CD4-positive, alpha-beta T cell (primary cell): Measurements from ENCODE around the gene MAPK1IP1L. TPM values are rescaled to one million over a fixed set of nuclear protein-coding genes. Genes with fewer than 3 reads are reported as not detected.

Experiments used
- ATAC-seq: fragments of 200-7000 bp; cut with Tn5 transposase; one replicate; pipeline ENCODE4 v1.10.0; 2022; ENCODE audit warnings: mild to moderate bottlenecking; ENCODE audit not compliant: poor library complexity
- CTCF ChIA-PET: fragments of 350-600 bp; sonication (Branson Sonifier 250); formaldehyde crosslinking; loops from one replicate; lab custom pipeline; 2021; ENCODE audit warnings: antibody characterized with exemption, inconsistent platforms; lab: Charles Lee
- POLR2A ChIA-PET: fragments of 350-600 bp; sonication (Branson Sonifier 250); formaldehyde crosslinking; loops from one replicate; lab custom pipeline; 2021; ENCODE audit warnings: antibody characterized with exemption, inconsistent platforms; lab: Charles Lee
- DNase-seq, 14 experiments: peaks; one replicate each; pipeline ENCODE4 v3.0.0-alpha.2; 2013 to 2020; ENCODE audit warnings: mixed read lengths in 2 of 14
- H3K27ac ChIP-seq, 2 donors: one replicate each; pipeline versions ENCODE4 v1.5.1 to v1.7.0; 2013; ENCODE audit warnings: low read length in 2 of 2, low read depth in 1 of 2, mild to moderate bottlenecking in 1 of 2
- H3K27me3 ChIP-seq, 2 experiments: 1 replicate in 1 of 2; 2 replicates in 1 of 2; pipeline versions ENCODE4 v1.6.1 to v1.7.0; 2013; ENCODE audit warnings: low read length in 2 of 2, control low read depth in 1 of 2, mild to moderate bottlenecking in 1 of 2, moderate library complexity in 1 of 2; ENCODE audit not compliant: insufficient read depth in 2 of 2, control insufficient read depth in 1 of 2
- H3K36me3 ChIP-seq: one replicate; pipeline ENCODE4 v1.6.1; 2013; ENCODE audit warnings: low read length, control low read depth; ENCODE audit not compliant: insufficient read depth
- H3K4me1 ChIP-seq: one replicate; pipeline ENCODE4 v1.6.1; 2013; ENCODE audit warnings: low read length, control low read depth; ENCODE audit not compliant: insufficient read depth
- H3K4me3 ChIP-seq: one replicate; pipeline ENCODE4 v1.5.1; 2013; ENCODE audit warnings: mild to moderate bottlenecking, low read length, moderate library complexity
- H3K9me3 ChIP-seq, 2 experiments: 1 replicate in 1 of 2; 2 replicates in 1 of 2; pipeline versions ENCODE4 v1.6.1 to v1.7.0; 2013; ENCODE audit warnings: low read length in 2 of 2, mild to moderate bottlenecking in 2 of 2, control low read depth in 1 of 2, moderate library complexity in 1 of 2; ENCODE audit not compliant: control insufficient read depth in 1 of 2, insufficient read depth in 1 of 2
- H3K27ac Mint-ChIP-seq: one replicate; pipeline ENCODE4 v1.8.0; 2020; ENCODE audit warnings: mixed read lengths
- H3K27me3 Mint-ChIP-seq: one replicate; pipeline ENCODE4 v1.8.0; 2021; ENCODE audit warnings: mixed read lengths
- H3K36me3 Mint-ChIP-seq: one replicate; pipeline ENCODE4 v1.8.0; 2021; ENCODE audit warnings: low read depth, mixed read lengths
- H3K4me1 Mint-ChIP-seq: one replicate; pipeline ENCODE4 v1.8.0; 2021; ENCODE audit warnings: low read depth, mixed read lengths
- H3K4me3 Mint-ChIP-seq: one replicate; pipeline ENCODE4 v1.8.0; 2020; ENCODE audit warnings: mild to moderate bottlenecking, mixed read lengths
- H3K9me3 Mint-ChIP-seq: one replicate; pipeline ENCODE4 v1.8.0; 2020; ENCODE audit warnings: mixed read lengths
- intact Hi-C, 2 experiments: fragments of 100-400 bp; cut with DNase I in 1 of 2; cut with micrococcal nuclease in 1 of 2; formaldehyde crosslinking; loops; one replicate each; pipeline versions ENCODE4 v1.15.1 to v1.9.0; 2023 to 2025; cut with DNase I, micrococcal nuclease
- total RNA-seq, 174 experiments: library from RNA in 2 of 174; stranded (reverse) in 2 of 174; gene quantifications; one replicate each; pipeline ENCODE4 v1.2.3 and lab custom pipeline; 2021 to 2026
- TF ChIP-seq, protein P1 (sequence below): fragments of 200-600 bp; IDR thresholded peaks from one replicate; pipeline ENCODE4 v1.8.0; 2022; ENCODE audit warnings: antibody characterized with exemption, mild to moderate bottlenecking

MAPK1IP1L gene
- total RNA-seq, 2 experiments from 2014 or later, result 198 to 207 TPM

DNA sequence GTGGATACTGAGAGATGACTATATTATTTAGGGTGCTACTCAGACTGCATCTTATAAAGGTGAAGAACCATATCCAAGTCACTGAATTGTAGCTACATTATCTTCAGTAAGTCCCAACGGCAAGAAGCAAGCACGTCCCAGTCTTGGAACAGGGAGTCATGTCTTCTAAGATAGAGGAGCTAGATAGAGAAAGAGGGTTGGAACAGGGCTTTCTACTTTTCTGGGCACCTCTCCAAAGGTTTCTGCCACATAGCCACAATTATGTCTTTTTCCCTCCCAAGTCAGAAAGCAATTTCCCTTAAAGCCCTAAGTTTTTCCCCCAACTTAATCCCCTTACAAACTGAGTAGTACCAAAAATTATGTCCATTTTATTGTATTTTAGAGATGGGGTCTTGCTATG, 22.4 kb downstream of the MAPK1IP1L start:
- ATAC-seq (no peak), DNase-seq (no peak)
- ChIA-PET POLR2A (no interaction called here), CTCF (no interaction called here)
- Histone ChIP-seq H3K4me1 (peaks cover 21% of the 10 kb centered on the region), H3K9me3 (no peaks in the 10 kb centered on the region), H3K4me3 (no peak overlapping the region), H3K27ac (no peak overlapping the region), H3K36me3 (no peaks in the 10 kb centered on the region), H3K27me3 (no peaks in the 10 kb centered on the region)
- Mint-ChIP-seq H3K27ac (no peak overlapping the region), H3K4me3 (no peak overlapping the region), H3K9me3 (no peaks in the 10 kb centered on the region), H3K27me3 (no peaks in the 10 kb centered on the region), H3K4me1 (peaks cover 45% of the 10 kb centered on the region), H3K36me3 (no peaks in the 10 kb centered on the region)
- TF ChIP-seq, protein P1, sequence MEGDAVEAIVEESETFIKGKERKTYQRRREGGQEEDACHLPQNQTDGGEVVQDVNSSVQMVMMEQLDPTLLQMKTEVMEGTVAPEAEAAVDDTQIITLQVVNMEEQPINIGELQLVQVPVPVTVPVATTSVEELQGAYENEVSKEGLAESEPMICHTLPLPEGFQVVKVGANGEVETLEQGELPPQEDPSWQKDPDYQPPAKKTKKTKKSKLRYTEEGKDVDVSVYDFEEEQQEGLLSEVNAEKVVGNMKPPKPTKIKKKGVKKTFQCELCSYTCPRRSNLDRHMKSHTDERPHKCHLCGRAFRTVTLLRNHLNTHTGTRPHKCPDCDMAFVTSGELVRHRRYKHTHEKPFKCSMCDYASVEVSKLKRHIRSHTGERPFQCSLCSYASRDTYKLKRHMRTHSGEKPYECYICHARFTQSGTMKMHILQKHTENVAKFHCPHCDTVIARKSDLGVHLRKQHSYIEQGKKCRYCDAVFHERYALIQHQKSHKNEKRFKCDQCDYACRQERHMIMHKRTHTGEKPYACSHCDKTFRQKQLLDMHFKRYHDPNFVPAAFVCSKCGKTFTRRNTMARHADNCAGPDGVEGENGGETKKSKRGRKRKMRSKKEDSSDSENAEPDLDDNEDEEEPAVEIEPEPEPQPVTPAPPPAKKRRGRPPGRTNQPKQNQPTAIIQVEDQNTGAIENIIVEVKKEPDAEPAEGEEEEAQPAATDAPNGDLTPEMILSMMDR, result no peak
- intact Hi-C loops, result no loop called here

DNA sequence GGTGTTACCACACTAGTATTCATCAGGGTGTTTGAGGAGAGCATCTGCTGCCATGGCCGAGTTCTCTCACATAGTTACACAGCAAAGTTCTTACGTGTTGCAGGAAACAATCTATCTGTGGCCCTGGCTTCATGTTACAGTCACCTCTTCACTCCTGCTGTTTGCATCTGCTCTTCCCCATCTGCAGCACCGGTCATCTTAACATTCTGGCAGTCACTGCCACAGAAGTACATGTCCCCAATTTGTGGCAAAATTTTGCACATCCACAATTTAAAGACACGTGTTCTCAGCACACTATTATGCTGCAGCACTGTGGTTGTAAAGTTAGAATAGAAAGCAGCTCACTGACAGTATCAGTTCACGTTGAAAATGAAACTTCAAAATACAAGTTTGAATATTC, 23.2 kb downstream of the MAPK1IP1L start:
- no peak for ATAC-seq
- Histone ChIP-seq H3K9me3 (no peaks in the 10 kb centered on the region), H3K27me3 (no peaks in the 10 kb centered on the region), H3K4me1 (peaks cover 21% of the 10 kb centered on the region), H3K4me3 (no peak overlapping the region), H3K36me3 (no peaks in the 10 kb centered on the region), H3K27ac (no peak overlapping the region)
- Mint-ChIP-seq H3K36me3 (no peaks in the 10 kb centered on the region), H3K4me1 (peaks cover 45% of the 10 kb centered on the region), H3K27ac (no peak overlapping the region), H3K4me3 (peak overlapping the region; percentile 57), H3K9me3 (no peaks in the 10 kb centered on the region), H3K27me3 (no peaks in the 10 kb centered on the region)
- ChIA-PET POLR2A (interaction anchor here (0.7 kb wide), 1 partner anchor 92 kb away, joined by 3 read pairs; no protein-coding TSS in a partner anchor), CTCF (interaction anchor here (0.7 kb wide), 1 partner anchor 87 kb away, joined by 3 read pairs; no protein-coding TSS in a partner anchor)
- intact Hi-C loops, result no loop called here
- DNase-seq, result peak in 2 of 14 experiments; percentile 20 to 23
- TF ChIP-seq, protein P1, result no peak

DNA sequence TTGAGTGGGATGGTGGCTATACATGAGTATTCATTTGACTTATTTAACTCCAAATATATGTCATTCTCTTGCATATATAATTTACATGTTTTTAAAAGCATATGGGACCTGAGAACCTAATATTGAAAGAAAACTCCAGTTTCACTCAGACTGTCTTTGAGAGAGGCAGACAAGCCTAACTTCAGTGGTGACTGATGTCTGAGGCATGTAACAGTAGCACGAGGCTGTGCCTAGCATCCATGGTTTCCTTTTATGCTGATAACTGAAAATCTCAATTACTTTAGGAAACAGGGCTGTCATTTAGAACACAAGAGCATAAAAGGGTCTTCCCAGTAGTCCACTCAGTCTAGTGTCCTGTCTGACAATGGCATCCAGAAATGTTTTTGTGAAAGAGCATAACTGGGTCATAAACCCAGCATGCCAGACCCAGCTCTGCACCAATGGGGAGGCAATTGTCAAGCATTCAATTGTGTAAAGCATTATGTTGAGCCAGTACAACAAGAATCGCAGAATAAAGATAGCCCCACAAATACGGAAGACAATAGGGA, 24.3 kb downstream of the MAPK1IP1L start:
- ChIA-PET CTCF (interaction anchor here (2.9 kb wide), 1 partner anchor 24 kb away, joined by 9 read pairs; the partner anchor contains the start of gene MAPK1IP1L), POLR2A (interaction anchor here (0.6 kb wide), 1 partner anchor 24 kb away, joined by 3 read pairs; the partner anchor contains the start of gene MAPK1IP1L)
- Mint-ChIP-seq H3K27ac (no peak overlapping the region), H3K9me3 (no peaks in the 10 kb centered on the region), H3K36me3 (no peaks in the 10 kb centered on the region), H3K4me3 (no peak overlapping the region), H3K4me1 (peaks cover 44% of the 10 kb centered on the region), H3K27me3 (no peaks in the 10 kb centered on the region)
- peaks cover 21% of the 10 kb centered on the region for H3K4me1 ChIP-seq
- H3K36me3 ChIP-seq, result no peaks in the 10 kb centered on the region
- no peaks in the 10 kb centered on the region for H3K9me3 ChIP-seq
- H3K4me3 ChIP-seq, result no peak overlapping the region
- H3K27ac ChIP-seq, result no peak overlapping the region
- DNase-seq (no peak), ATAC-seq (no peak)
- intact Hi-C loops, result no loop called here
- no peaks in the 10 kb centered on the region for H3K27me3 ChIP-seq
- TF ChIP-seq, protein P1, result no peak
